Stimulated activated CD4-positive, alpha-beta T cell treated with anti-CD3 and anti-CD28 coated beads, Interleukin-4, amount 100 ng/mL, for 48 hours (primary cell): ENCODE results near the gene PDS5B.
A peak's percentile ranks its signal among the peaks of the same experiment; 100 is the strongest.
"Not testable (repeated sequence)": the region's sequence is repeated elsewhere in the genome, so short reads cannot be mapped to it uniquely, and the experiment has no call there.

Source experiments
- DNase-seq, 2 donors: peaks; one replicate each; pipeline ENCODE4 v3.0.0-alpha.2; 2020; ENCODE audit warnings: low read depth in 2 of 2

PDS5B gene

DNA sequence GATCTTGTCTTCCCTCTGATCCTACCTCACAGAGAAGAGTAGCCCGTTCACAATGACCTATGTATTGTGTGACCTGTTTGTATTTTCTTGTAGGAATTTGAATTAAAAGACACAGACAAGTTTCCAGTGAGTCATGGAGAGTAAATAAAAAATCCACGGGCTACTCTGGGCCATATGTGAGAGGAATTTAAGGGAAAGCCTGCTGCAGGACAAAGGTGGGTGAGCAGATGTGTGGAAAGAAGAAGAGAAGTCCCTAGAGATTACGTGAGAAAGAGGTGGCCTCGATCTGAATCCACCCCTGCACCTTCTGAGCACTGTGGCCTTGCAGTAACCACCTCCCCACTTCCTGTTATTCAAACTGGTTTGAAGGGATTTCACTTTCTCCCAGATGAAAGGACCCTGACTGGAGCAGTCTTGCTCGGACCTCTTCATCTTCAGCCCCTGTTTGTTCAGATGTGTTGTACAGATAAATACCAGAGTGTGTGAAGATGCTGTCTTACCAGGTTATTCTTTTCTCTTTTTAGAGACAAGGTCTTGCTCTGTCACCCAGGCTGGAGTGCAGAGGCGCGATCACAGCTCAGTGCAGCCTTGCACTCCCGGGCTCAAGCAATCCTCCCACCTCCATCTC is 205.4 kb downstream of the PDS5B start:
- peak in 1 of 2 donors; percentile 13 for DNase-seq

DNA sequence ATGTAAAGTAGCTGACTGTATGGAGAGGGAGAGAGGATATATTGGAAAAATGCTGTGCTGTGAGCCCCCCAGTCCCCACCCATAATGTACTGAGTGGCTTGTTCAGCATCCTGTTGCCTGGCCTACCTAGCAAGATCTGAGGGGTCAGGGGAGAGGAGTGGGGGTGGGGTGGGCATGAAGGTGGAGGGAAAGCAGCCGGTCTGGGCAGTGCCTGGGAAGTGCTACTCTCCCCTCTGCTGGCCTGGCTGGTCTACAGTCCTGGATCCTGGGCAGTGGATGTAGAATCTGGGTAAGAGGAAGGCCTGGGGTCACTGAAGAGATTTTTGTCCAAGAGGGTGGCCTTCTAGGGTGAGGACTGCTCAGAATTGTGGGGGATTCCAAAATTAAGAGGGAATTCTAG is 210.5 kb downstream of the PDS5B start:
- no peak for DNase-seq

DNA sequence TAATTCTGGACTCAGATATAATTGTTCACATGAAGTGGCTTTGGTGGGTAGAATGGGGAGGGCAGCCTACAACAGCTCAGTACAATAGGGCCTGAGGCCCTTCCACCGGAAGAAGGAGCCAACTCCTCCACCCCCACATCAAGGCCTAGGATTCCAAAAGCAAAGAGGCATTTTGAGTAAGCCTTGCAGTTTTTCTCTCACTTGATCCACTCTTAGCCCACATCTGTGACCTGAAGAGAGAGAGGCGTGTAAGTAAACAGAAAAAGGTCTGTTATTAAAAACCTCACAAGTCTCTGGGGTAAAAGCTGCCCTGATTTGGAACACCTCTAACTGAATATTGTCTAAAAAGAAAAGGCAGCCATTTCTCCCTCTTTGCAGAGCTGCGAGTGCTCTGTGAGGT is 215.9 kb downstream of the PDS5B start:
- DNase-seq, result no peak

DNA sequence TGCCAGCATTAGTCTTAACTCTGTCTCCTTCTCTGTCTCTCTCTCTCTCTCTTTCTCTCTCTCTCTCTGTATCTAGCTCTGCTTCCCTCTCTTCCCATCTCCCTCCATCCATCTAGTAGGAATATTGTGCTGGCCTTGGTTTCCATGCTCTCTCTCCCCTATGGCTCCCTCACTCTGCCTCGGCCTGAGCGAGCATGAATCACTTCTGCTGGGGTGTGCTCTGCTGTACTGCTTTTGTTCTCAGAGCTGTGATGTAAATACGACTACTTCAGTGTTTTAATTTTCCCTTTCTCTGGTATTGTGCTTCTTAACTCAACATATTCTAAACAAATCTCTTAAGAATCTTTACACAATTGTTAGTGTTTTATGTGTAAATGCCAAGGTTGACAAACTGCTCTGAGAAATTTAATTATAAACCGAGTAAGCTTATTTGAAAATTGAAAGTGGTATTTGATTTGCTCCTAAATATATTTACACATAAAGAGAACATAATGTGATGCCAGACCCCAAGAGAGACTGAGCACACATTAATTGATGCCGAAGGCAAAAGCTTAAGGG is 218.5 kb downstream of the PDS5B start:
- no peak for DNase-seq

DNA sequence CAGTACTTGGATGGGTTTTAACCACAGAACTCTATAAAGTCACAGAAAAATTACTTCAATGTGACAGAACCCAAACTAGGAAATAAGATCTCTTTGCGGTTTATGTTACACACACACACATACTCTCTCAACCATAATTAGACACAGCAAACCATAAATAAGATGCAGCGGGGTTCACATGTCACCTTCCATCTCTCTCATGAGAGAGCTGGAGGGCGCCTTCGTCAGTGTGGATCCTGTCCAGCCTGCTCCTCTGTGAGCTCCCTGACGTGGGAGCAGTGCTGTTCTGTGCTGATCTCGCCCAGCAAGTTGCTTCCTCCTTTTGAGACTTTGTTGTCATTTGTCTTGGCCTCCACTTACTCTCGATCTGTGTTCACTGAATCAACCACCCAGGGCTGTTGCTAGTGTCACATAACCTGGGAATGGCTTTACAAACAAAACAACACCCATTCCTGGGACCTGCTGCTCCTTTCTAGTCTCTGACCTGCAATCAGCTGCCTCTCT is 225.1 kb downstream of the PDS5B start:
- no peak for DNase-seq

DNA sequence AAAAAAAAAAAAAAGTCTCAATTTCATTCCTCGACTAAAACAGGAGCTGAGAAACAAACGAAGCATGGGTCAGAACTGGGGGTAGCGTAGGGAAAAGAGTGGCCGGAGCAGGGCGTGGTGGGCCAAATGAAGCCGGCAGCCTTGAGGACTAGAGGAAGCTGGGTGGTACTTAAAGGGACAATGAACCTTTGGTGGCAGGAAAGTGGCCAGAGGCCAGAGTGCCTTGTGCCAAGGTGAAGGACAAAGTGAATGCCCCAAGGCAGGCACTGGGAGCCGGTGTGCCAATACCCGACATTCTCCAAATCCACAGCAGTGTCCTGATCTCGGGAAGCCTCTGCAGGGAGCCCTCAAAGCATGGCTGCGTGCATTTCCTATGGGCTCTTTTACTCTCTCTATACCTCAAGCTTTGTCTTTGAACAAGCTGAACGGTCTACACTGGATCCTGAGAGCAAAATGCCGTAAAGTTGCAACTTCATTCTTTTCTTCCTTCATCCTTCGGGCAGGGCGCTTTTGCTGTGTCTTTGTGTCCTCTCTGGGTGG is 235.0 kb downstream of the PDS5B start:
- no peak for DNase-seq

DNA sequence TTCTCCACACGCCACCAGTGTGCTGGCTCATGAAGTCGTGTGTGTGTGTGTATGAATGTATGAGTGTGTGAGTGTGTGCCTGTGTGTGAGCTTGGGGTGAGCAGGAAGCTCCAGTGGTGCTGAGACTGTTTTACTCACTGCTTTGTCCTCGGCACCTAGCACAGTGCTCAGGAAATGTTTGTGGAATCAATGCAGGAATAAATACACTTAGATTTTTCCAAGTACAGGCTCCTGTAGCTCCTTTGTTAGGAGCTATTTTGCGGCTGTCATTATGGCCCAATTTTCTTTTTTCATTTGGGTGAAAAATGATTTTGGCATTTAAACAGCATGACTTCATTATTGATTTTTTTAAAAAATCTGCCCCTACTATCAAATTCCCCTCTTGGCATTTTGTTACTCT is 236.5 kb downstream of the PDS5B start:
- no peak for DNase-seq

DNA sequence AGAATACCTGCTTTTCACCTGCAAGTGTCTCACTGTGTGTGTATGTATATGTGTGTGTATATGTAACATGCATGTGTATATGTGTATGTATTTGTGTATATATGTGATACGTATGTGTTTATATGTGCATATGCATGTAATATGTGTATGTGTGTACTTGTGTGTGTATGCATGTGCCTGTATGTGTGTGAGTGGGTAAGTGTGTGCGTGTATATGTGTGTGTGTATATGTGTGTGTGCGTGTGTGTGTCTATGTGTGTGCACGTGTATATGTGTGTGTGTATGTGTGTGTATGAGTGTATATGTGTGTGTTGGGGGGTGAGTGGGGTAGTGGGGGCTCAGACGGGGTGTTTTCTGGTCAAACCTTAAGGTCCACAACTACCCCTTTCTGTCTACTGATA is 237.3 kb downstream of the PDS5B start:
- no peak for DNase-seq

DNA sequence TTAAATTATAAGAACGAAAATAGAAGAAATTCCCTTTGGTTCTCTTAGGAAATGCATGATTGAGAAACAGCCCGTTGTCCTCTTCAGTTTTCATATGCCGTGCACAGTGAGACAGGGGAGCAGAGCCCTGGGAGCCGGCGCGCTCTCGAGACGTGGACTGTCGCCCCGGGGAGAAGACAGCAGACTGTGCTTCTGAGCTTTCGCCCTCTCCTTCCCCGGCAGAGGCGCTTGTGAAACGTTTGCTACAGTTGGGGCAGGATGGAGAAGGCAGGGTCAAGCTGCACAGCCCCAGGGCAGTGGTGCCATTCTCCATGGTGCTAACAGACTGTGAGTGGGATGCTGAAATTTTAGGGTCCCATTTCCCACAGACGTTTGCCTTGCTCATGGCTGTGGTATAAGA is 237.8 kb downstream of the PDS5B start:
- DNase-seq, result no peak

DNA sequence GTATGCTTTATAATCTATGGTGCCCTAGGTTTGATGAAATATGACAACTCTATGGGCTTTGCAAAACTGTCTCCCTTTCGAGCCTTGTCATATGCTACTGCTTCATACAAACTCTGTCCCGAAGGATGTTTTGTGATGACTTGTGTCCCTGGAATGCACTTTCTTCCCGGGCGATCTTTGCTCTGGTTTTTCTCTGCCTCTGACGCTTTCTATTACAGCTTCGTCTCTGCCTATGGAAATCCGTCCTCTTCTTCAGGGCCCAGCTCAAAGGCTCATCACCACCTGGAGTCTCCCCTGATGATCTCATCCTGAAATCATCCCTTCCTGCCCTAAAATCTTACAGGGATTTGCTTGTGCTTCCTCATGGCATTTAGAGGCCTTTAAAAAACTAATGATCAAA is 238.4 kb downstream of the PDS5B start:
- no peak for DNase-seq

DNA sequence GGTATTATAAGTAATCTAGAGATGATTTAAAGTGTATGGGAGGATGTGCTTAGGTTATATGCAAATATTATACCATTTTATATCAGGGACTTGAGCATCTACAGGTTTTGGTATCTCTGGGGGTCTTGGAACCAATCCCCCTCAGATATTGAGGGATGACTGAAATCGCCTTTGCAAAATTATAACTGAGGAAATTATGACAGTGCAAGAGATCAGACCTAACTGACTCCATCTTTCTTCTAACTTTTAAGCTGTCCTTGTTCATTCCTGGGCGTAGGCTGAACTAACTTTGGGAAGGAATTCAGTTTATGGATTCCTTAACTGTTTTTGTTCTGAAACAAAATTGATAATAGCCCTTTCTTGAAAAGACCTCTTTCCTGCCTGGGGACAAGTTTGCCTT is 239.2 kb downstream of the PDS5B start:
- DNase-seq, result no peak

DNA sequence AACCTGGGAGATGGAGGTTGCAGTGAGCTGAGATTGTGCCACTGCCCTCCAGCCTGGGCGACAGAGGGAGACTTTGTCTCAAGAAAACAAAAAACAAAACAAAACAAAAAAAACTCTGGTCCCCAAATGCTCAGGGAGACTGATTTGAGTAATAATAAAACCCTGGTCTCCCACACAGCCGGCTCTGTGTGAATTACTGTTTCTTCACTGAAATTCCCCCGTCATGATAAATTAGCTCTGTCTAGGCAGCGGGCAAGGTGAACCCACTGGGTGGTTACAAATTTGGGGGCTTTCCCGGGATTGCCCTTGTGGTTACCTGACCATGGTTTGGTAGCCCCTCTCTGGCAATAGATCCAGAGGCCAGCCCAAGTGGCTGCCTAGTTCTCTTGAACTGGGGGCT is 240.1 kb downstream of the PDS5B start:
- not testable (repeated sequence) for DNase-seq
